Thyroid gland (tissue), 4 donors: Measurements from ENCODE around the gene TCEAL9.

Source experiments
- CTCF ChIP-seq, 6 experiments: fragments of 200-600 bp in 3 of 6; fragments of 450-650 bp in 3 of 6; sonication (generic) in 3 of 6; IDR thresholded peaks; one replicate each; pipeline ENCODE4 v1.5.1; 2016 to 2019; ENCODE audit warnings: antibody characterized with exemption in 6 of 6, mild to moderate bottlenecking in 2 of 6, inconsistent platforms in 1 of 6, moderate library complexity in 1 of 6
- POLR2A ChIP-seq, 2 donors: fragments of 450-650 bp; IDR thresholded peaks; one replicate each; pipeline ENCODE4 v1.6.1; 2017; ENCODE audit warnings: antibody characterized with exemption in 2 of 2, mild to moderate bottlenecking in 2 of 2, moderate library complexity in 1 of 2

GRCh38 chrX:103407776-103408175 is 51.5 kb downstream of the TCEAL9 start:
- TF ChIP-seq POLR2A (IDR thresholded peaks at IDR 0.05) = no peak
- no peak for TF ChIP-seq CTCF (IDR thresholded peaks at IDR 0.05)
